B cell (primary cell): ENCODE data around the gene ELAVL3.

Experiments
- CTCF ChIP-seq: fragments of 200-600 bp; IDR thresholded peaks from one replicate; pipeline ENCODE4 v1.8.0; 2022; ENCODE audit warnings: antibody characterized with exemption, mild to moderate bottlenecking
- EZH2 ChIP-seq: IDR thresholded peaks from 2 replicates; pipeline ENCODE4 v1.6.1; 2012; ENCODE audit warnings: borderline replicate concordance, low read depth, mild to moderate bottlenecking, moderate library complexity, low read length; ENCODE audit not compliant: insufficient read depth, poor library complexity, severe bottlenecking

GRCh38 chr19:11446271-11446651 is 34.6 kb downstream of the ELAVL3 start:
- TF ChIP-seq CTCF (no peak), EZH2 (no peak)
